HG02840 (cell line): ENCODE measurements around the gene IKBIP.
A peak's percentile ranks its signal among the peaks of the same experiment; 100 is the strongest.
"Not testable (repeated sequence)": the region's sequence is repeated elsewhere in the genome, so short reads cannot be mapped to it uniquely, and the experiment has no call there.

Experiments
- ATAC-seq: cut with Tn5 transposase; IDR thresholded peaks from one replicate; pipeline ENCODE4 v1.9.1; 2021; ENCODE audit warnings: mild to moderate bottlenecking, moderate library complexity, moderate number of reproducible peaks; ENCODE audit not compliant: unreplicated experiment, low FRiP score

The IKBIP gene

DNA sequence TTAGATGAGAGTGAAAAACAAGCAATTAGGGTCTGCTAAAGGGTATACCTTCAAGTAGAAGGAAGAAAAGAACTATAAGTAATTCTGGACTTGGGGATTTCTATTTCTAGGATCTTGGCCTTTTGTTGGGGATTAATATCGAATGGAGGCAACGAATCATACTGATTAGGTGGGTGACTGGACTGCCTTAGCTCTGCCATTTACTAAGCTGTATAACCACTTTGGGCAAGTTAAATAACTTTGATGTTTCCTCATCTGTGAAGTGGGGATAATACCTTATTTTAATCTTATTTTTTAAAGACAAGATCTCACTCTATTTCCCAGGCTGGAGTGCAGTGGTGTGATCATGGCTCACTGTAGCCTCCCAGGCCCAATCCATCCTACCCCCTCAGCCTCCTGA is 6.6 kb downstream of the IKBIP start:
- ATAC-seq: no peak

DNA sequence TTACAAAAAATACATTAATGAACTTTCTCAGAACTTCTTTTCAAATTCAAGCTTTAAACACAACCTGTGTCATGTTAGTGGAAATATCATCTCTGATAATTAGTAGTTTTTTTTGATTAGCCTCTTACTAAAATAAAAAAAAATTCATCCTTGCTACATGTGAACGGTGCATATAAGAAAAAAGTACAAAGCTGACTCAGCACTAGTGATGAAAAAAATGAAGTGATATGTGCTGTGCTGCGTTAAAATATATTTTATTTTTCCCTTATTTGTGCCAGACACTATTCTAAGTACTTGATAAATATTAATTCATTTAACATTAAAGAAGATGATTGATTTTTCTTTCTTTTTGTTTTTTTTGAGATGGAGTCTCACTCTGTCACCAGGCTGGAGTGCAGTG is 7.5 kb downstream of the IKBIP start:
- ATAC-seq: no peak

- no peak for ATAC-seq
These were observed 8.8 kb downstream of the IKBIP start for GRCh38 chr12:98635657-98636323.

DNA sequence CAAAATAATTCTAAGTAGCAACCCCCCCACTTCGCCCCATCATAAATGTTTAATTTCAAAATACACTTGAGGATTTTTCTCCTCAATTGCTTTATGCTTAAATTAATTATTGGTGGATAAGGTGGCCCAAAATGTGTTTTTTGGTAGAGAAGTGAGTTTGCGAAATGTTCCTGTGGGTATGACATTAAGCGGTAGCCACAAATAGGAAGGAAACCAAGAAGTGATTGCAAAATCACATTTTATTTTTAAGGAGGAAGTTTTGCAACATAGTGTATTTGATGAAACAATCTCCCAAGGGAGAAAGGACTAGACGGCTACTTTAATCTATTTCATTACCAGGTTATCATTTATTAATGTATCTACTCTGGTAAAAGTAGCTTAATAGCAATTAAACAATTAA is 25.6 kb downstream of the IKBIP start:
- no peak for ATAC-seq

GRCh38 chr12:98612696-98613334 is 31.8 kb downstream of the IKBIP start:
- peak; percentile 87 for ATAC-seq

DNA sequence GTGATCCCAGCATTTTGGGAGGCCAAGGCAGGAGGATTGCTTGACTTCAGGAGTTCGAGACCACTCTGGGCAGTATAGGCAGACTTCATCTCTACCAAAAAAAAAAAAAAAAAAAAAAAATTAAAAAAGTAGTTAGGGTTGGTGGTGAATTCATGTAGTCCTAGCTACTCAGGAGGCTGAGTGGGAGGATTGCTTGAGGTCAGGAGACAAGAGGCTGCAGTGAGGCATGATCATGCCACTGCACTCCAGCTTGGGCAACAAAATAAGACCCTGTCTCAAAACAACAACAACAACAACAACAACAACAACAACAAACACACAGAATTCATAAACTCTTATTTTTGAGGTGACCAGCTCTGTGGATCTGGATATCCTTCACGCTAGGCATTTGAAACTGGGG is 34.0 kb downstream of the IKBIP start:
- no peak for ATAC-seq

- ATAC-seq: no peak
These were observed 38.1 kb downstream of the IKBIP start for GRCh38 chr12:98606359-98606988.

GRCh38 chr12:98601924-98602323 is 42.7 kb downstream of the IKBIP start:
- ATAC-seq: no peak

DNA sequence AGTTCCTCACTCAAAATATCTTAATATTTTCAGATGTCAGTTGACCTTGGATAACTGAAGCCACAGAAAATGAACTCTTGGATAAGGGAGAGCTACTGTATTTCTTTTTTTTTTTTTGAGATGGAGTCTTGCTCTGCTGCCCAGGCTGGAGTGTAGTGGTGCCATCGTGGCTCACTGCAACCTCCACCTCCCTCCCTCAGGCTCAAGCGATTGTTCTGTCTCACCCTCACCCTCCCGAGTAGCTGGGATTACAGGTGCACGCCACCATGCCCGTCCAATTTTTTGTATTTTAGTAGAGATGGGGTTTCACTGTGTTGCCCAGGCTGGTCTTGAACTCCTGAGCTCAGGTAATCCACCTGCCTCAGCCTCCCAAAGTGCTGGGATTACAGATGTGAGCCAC is 47.3 kb downstream of the IKBIP start:
- ATAC-seq: not testable (repeated sequence)

GRCh38 chr12:98595243-98595988 is 49.2 kb downstream of the IKBIP start:
- ATAC-seq: no peak

DNA sequence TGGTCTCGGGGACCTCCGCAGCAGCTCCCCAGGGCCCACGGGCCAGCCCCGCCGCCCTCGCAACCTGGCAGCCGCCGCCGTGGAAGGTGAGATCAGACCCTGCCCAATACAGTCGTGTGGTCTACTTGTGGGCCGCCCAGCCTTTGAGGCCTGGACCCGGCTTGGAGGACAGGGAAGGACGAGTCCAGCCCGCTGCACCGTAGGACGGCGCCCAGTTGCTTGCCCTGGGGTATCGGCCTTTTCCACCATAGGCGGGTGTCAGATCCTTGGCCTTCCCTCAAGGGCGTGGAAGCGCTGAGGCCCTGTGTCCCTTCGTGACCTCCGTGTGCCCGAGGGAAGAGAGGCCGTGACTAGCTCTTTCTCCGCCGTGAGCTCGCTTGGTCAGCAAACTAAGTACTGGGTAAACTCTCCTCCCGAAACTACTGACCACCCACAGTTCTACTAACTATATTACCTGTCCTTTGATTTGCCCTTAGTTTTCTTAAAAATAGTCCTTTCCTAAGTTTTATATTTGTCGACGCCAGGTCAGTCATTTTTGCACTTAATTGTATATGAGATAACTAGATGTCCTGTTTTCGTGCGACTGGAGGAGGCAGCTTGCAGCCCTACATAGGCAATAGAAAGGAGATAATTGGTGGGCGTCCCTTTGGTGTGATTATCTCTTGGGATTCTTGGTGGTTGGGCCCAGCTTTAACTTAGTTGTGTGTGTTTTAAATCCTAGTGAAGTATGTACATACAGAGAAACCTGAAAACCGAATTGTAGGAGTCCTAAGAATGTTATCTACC is 50.3 kb downstream of the IKBIP start:
- ATAC-seq: peak; percentile 16

- peak; percentile 100 for ATAC-seq
These were observed 51.1 kb downstream of the IKBIP start, which contains the start of gene SLC25A3 for GRCh38 chr12:98593351-98594049. TSS of gene SLC25A3 (plus strand) at chr12:98593686. CDS start at chr12:98593979, 293 bp downstream.

- ATAC-seq: no peak
These were observed 51.7 kb downstream of the IKBIP start for GRCh38 chr12:98592825-98593322.

DNA sequence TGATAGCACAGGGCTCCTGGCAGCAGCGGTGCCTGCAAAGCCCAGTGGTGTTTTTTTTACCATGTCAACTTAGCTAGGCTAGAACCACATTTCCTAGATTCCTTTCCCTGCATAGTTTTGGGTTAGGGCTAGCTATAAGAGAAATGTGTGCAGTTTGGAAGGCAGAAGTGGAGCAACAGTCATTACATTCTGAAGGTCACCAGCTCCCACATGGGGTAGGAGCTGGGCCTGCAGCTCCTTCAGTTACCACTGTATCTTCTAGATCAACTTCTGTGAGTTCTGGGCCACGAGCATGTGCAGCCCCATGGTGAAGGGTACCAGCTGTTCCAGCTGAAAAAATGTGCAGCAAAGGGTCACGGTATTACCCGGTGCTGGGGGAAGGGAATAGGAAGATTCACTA is 53.4 kb downstream of the IKBIP start:
- ATAC-seq: no peak

- no peak for ATAC-seq
These were observed 57.5 kb downstream of the IKBIP start for GRCh38 chr12:98587084-98587483.

DNA sequence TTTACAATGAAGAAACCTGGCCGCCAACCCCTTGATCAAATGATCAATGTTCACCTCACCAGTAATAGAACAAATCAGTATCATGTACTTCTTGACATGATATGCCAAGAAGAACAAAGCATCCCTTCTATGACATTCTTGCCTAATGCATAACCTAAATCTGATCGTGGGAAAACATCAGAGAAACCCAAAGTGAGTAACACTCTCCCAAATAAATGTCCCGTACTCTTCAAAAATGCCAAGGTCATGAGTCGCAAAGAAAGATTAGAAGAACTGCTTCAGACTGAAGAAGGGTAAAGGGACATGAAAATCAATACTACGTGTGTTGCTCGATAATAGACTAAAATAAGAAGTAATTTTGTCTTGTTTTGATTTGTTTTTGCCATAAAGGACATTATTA is 62.5 kb downstream of the IKBIP start:
- ATAC-seq: no peak

DNA sequence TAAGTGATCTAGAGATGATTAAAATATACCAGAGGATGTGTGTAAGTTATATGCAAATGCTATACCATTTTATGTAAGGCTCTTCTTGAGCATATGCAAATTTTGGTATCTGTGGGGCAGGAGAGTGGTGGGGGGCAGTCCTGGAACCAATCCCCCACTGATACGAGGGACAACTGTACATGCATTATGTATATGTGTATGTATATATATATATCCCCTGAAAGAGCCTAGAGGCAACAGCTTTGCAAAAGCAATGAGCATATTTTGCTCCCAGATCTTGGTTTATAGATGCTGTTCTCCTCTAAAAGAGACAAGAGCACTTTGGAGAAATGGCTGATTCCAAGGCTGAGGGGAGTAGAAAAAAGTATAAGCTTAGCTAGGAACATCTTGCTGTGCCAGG is 63.5 kb downstream of the IKBIP start:
- no peak for ATAC-seq

GRCh38 chr12:98580695-98581094 is 63.9 kb downstream of the IKBIP start:
- ATAC-seq: no peak

DNA sequence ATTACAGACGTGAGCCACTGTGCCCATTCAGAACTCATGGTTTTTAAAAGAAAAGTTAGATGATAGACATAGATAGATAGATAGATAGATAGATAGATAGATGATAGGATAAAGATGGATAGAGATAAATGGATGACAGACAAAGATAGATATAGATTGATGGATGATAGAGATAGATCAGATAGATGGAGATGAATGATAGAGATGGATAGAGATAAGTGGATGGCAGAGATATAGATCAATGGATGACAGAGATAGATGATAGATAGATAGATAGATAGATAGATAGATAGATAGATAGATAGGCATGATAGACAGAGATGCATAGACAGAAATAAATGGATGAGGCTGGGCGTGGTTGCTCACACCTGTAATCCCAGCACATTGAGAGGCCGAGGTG is 64.8 kb downstream of the IKBIP start:
- ATAC-seq: no peak

GRCh38 chr12:98579347-98579746 is 65.2 kb downstream of the IKBIP start:
- no peak for ATAC-seq
